H1 (cell line): ENCODE results near the gene PDZK1IP1. TPM values are rescaled to one million over a fixed set of nuclear protein-coding genes. Genes with fewer than 3 reads are reported as not detected.

Source experiments
- CTCF ChIA-PET: fragments of 300-600 bp; sonication (Branson Sonifier 250); formaldehyde crosslinking; loops from one replicate; lab custom pipeline; 2021; ENCODE audit not compliant: partially characterized antibody; lab: Charles Lee
- POLR2A ChIA-PET: fragments of 300-600 bp; sonication (Branson Sonifier 250); formaldehyde crosslinking; loops from one replicate; lab custom pipeline; 2021; ENCODE audit warnings: inconsistent platforms; ENCODE audit not compliant: partially characterized antibody; lab: Charles Lee
- DNase-seq, 2 experiments: peaks; one replicate each; pipeline versions ENCODE4 v3.0.0 to v3.0.0-alpha.2; 2010 to 2022; ENCODE audit warnings: low spot score in 2 of 2, low read depth in 1 of 2, mixed read lengths in 1 of 2
- FAIRE-seq: peaks from 2 replicates; lab custom pipeline; 2011; peaks lifted over from hg19 to GRCh38; lab: Jason Lieb, UNC
- H2AFZ ChIP-seq: 2 replicates; pipeline ENCODE4 v1.8.1; 2012; ENCODE audit warnings: low read length, inconsistent platforms
- H2AK5ac ChIP-seq: 2 replicates; pipeline ENCODE4 v1.6.1; 2013; ENCODE audit warnings: low read depth, low read length
- H2BK120ac ChIP-seq: replicated peaks from 2 replicates; pipeline ENCODE3; 2013; ENCODE audit warnings: low read depth, low read length, inconsistent platforms
- H2BK12ac ChIP-seq: 2 replicates; pipeline ENCODE4 v1.6.1; 2013; ENCODE audit warnings: low read depth, low read length
- H2BK15ac ChIP-seq: 2 replicates; pipeline ENCODE4 v1.6.1; 2013; ENCODE audit warnings: low read length
- H2BK20ac ChIP-seq: 2 replicates; pipeline ENCODE4 v1.6.1; 2013; ENCODE audit warnings: low read length
- H2BK5ac ChIP-seq: 2 replicates; pipeline ENCODE4 v1.6.1; 2013; ENCODE audit warnings: low read depth, low read length
- H3K14ac ChIP-seq: 2 replicates; pipeline ENCODE4 v1.6.1; 2013; ENCODE audit warnings: inconsistent platforms; ENCODE audit not compliant: insufficient read length
- H3K18ac ChIP-seq: 2 replicates; pipeline ENCODE4 v1.6.1; 2013; ENCODE audit warnings: low read length; ENCODE audit errors: extremely low read depth
- H3K23ac ChIP-seq: 2 replicates; pipeline ENCODE4 v1.6.1; 2013; ENCODE audit warnings: inconsistent platforms; ENCODE audit not compliant: insufficient read length
- H3K23me2 ChIP-seq: 2 replicates; pipeline ENCODE4 v1.6.1; 2013; ENCODE audit warnings: low read depth, low read length
- H3K27ac ChIP-seq: 2 replicates; pipeline ENCODE4 v1.6.1; 2011; ENCODE audit warnings: low read depth, low read length, inconsistent platforms
- H3K27me3 ChIP-seq, 4 experiments: replicated peaks in 1 of 4; 1 replicate in 1 of 4; 2 replicates in 3 of 4; pipeline versions ENCODE4 v1.6.1 to v1.8.1; 2011 to 2013; ENCODE audit warnings: low read length in 3 of 4, mild to moderate bottlenecking in 3 of 4, inconsistent platforms in 2 of 4, mixed read lengths in 2 of 4, moderate library complexity in 1 of 4; ENCODE audit not compliant: control insufficient read depth in 3 of 4, insufficient read depth in 3 of 4; ENCODE audit errors: extremely low read depth in 1 of 4
- H3K36me3 ChIP-seq, 4 experiments: 2 replicates each; pipeline versions ENCODE4 v1.6.1 to v1.8.1; 2011 to 2013; ENCODE audit warnings: mild to moderate bottlenecking in 4 of 4, low read length in 3 of 4, moderate library complexity in 2 of 4, control low read depth in 1 of 4, inconsistent platforms in 1 of 4; ENCODE audit not compliant: insufficient read depth in 4 of 4, control insufficient read depth in 2 of 4
- H3K4ac ChIP-seq: replicated peaks from 2 replicates; pipeline ENCODE3; 2013; ENCODE audit warnings: low read length, low read depth, mixed read lengths, inconsistent platforms; ENCODE audit not compliant: insufficient read length
- H3K4me1 ChIP-seq, 4 experiments: replicated peaks in 1 of 4; 1 replicate in 1 of 4; 2 replicates in 3 of 4; pipeline versions ENCODE4 v1.6.1 to v1.8.1; 2011 to 2013; ENCODE audit warnings: low read length in 3 of 4, inconsistent platforms in 2 of 4, mixed read lengths in 1 of 4; ENCODE audit not compliant: insufficient read depth in 4 of 4, control insufficient read depth in 3 of 4
- H3K4me2 ChIP-seq, 2 experiments: 2 replicates each; pipeline versions ENCODE4 v1.6.1 to v1.8.1; 2011 to 2013; ENCODE audit warnings: low read depth in 2 of 2, low read length in 2 of 2, control low read depth in 1 of 2, inconsistent platforms in 1 of 2, mild to moderate bottlenecking in 1 of 2; ENCODE audit not compliant: insufficient read depth in 1 of 2
- H3K4me3 ChIP-seq, 4 experiments: fragments of 200-600, 300-600 bp in 1 of 4; sonication (generic), shearing (Covaris generic), sonication (Bioruptor Twin) in 1 of 4; 2 replicates each; pipeline versions ENCODE4 v1.5.1 to v1.8.1; 2011 to 2016; ENCODE audit warnings: low read length in 4 of 4, low read depth in 3 of 4, control low read depth in 2 of 4, inconsistent platforms in 2 of 4, mild to moderate bottlenecking in 2 of 4, mixed read lengths in 1 of 4, moderate library complexity in 1 of 4; ENCODE audit not compliant: insufficient read depth in 2 of 4; ENCODE audit errors: extremely low read depth in 1 of 4
- H3K56ac ChIP-seq: replicated peaks from 2 replicates; pipeline ENCODE3; 2013; ENCODE audit warnings: low read depth, mild to moderate bottlenecking, mixed read lengths, low read length, inconsistent platforms; ENCODE audit not compliant: insufficient read length
- H3K79me1 ChIP-seq: 2 replicates; pipeline ENCODE4 v1.6.1; 2013; ENCODE audit warnings: low read depth, low read length, control low read depth
- H3K79me2 ChIP-seq, 2 experiments: 2 replicates each; pipeline versions ENCODE4 v1.6.1 to v1.8.1; 2012 to 2013; ENCODE audit warnings: low read length in 2 of 2, mild to moderate bottlenecking in 2 of 2, inconsistent platforms in 1 of 2; ENCODE audit not compliant: insufficient read depth in 2 of 2, control insufficient read depth in 1 of 2
- H3K9ac ChIP-seq, 4 experiments: replicated peaks in 1 of 4; 1 replicate in 1 of 4; 2 replicates in 3 of 4; pipeline versions ENCODE4 v1.6.1 to v1.8.1; 2011 to 2013; ENCODE audit warnings: low read depth in 3 of 4, low read length in 3 of 4, control low read depth in 2 of 4, mild to moderate bottlenecking in 2 of 4, moderate library complexity in 2 of 4, inconsistent platforms in 1 of 4; ENCODE audit errors: extremely low read depth in 1 of 4
- H3K9me3 ChIP-seq, 2 experiments: 2 replicates each; pipeline versions ENCODE4 v1.6.1 to v1.8.1; 2012 to 2013; ENCODE audit warnings: mild to moderate bottlenecking in 2 of 2, moderate library complexity in 2 of 2, control low read depth in 1 of 2, inconsistent platforms in 1 of 2, low read depth in 1 of 2, low read length in 1 of 2, mixed read lengths in 1 of 2; ENCODE audit not compliant: insufficient read depth in 2 of 2
- H4K20me1 ChIP-seq, 2 experiments: replicated peaks in 1 of 2; 2 replicates each; pipeline versions ENCODE3 to v1.8.1; 2011 to 2013; ENCODE audit warnings: inconsistent platforms in 2 of 2, low read length in 2 of 2, mild to moderate bottlenecking in 1 of 2; ENCODE audit not compliant: insufficient read depth in 2 of 2, control insufficient read depth in 1 of 2
- H4K5ac ChIP-seq: 2 replicates; pipeline ENCODE4 v1.6.1; 2013; ENCODE audit warnings: low read length, low read depth, mixed read lengths, inconsistent platforms; ENCODE audit not compliant: insufficient read length
- H4K8ac ChIP-seq: 2 replicates; pipeline ENCODE4 v1.8.0; 2013; ENCODE audit warnings: mild to moderate bottlenecking, moderate library complexity, low read length, inconsistent platforms; ENCODE audit not compliant: insufficient read depth; ENCODE audit errors: extremely low read depth
- H4K91ac ChIP-seq: replicated peaks from 2 replicates; pipeline ENCODE3; 2013; ENCODE audit warnings: low read length, mixed read lengths, inconsistent platforms; ENCODE audit not compliant: insufficient read length
- CBX5 ChIP-seq: fragments of 300-800, 300-1000 bp; sonication (generic); IDR thresholded peaks from 2 replicates; pipeline ENCODE4 v1.7.1; 2016; ENCODE audit warnings: antibody characterized with exemption, low read length, low read depth
- CEBPB ChIP-seq: IDR thresholded peaks from 2 replicates; pipeline ENCODE4 v1.6.1; 2012; ENCODE audit warnings: low read depth, low read length
- CTCF ChIP-seq, 3 experiments: IDR thresholded peaks; 1 replicate in 2 of 3; 2 replicates in 1 of 3; pipeline versions ENCODE4 v1.5.1 to v1.6.1; 2011; ENCODE audit warnings: low read length in 3 of 3, mild to moderate bottlenecking in 3 of 3, inconsistent platforms in 2 of 3, low read depth in 1 of 3, moderate library complexity in 1 of 3; ENCODE audit not compliant: insufficient read depth in 1 of 3; ENCODE audit errors: control extremely low read depth in 1 of 3
- HDAC2 ChIP-seq, 2 experiments: fragments of 300-600 bp in 1 of 2; sonication (generic) in 1 of 2; IDR thresholded peaks; 2 replicates each; pipeline ENCODE4 v1.6.1; 2011 to 2012; ENCODE audit warnings: low read depth in 2 of 2, low read length in 2 of 2, mild to moderate bottlenecking in 2 of 2, moderate library complexity in 2 of 2, borderline replicate concordance in 1 of 2, inconsistent platforms in 1 of 2
- JUN ChIP-seq: IDR thresholded peaks from 2 replicates; pipeline ENCODE4 v1.6.1; 2011; ENCODE audit warnings: low read depth, mild to moderate bottlenecking, improper control_type of control experiment, low read length
- JUND ChIP-seq: IDR thresholded peaks from 2 replicates; pipeline ENCODE4 v1.6.1; 2011; ENCODE audit warnings: mild to moderate bottlenecking, improper control_type of control experiment, low read length
- PHF8 ChIP-seq: fragments of 200-600 bp; sonication (generic); conservative IDR thresholded peaks from 2 replicates; pipeline ENCODE4 v1.7.1; 2012; ENCODE audit warnings: low read depth, mild to moderate bottlenecking, inconsistent platforms, low read length, moderate library complexity
- POLR2AphosphoS5 ChIP-seq: IDR thresholded peaks from 2 replicates; pipeline ENCODE4 v1.6.1; 2011; ENCODE audit warnings: low read depth, low read length
- SIN3A ChIP-seq, 2 experiments: IDR thresholded peaks in 1 of 2; conservative IDR thresholded peaks in 1 of 2; 2 replicates each; pipeline ENCODE4 v1.6.1; 2011 to 2012; ENCODE audit warnings: low read length in 2 of 2, improper control_type of control experiment in 1 of 2, low read depth in 1 of 2, mild to moderate bottlenecking in 1 of 2
- SP4 ChIP-seq: IDR thresholded peaks from 2 replicates; pipeline ENCODE4 v1.6.1; 2012; ENCODE audit warnings: low read length, inconsistent platforms
- WGBS, 2 experiments: shearing (Covaris generic) in 1 of 2; methylation state at CpG; one replicate each; pipeline versions ENCODE4 v1.1.6 to v1.1.7; 2013 to 2015; ENCODE audit warnings: low lambda C conversion rate in 2 of 2, mixed read lengths in 2 of 2, inconsistent platforms in 1 of 2, low coverage in 1 of 2, missing lambda C conversion rate in 1 of 2; ENCODE audit not compliant: insufficient replicate concordance in 2 of 2, insufficient coverage in 1 of 2, insufficient read length in 1 of 2; ENCODE audit errors: extremely low coverage in 1 of 2, missing lambda C conversion rate in 1 of 2; 5-methylcytosine and 5-hydroxymethylcytosine counted together
- polyA plus RNA-seq, 7 experiments: library from polyadenylated mRNA; depleted of rRNA in 3 of 7; stranded (reverse) in 5 of 7; unstranded in 2 of 7; fragments of >200 nt in 5 of 7; fragments of 200-250 nt in 2 of 7; gene quantifications; 1 replicate in 5 of 7; 2 replicates in 1 of 7; 4 replicates in 1 of 7; pipeline versions ENCODE4 v1.2.1 to v1.2.3, GENCODE V29; 2011 to 2013; ENCODE audit warnings: missing spikeins in 2 of 7, mixed read lengths in 2 of 7
- total RNA-seq: library from RNA; stranded (reverse); fragmentation: NEBNext Ultra II Directional; extraction: Animal tissue kit (Norgen Biotek cat#: 25700); gene quantifications from 2 replicates; pipeline ENCODE4 v1.2.1, GENCODE V29; 2021

PDZK1IP1 gene
- total and polyA plus RNA-seq, 2 of the 8 experiments (the other 6 are each of a cell fraction or from before 2014, with no cell fraction given), result 0.17 TPM; not detected in 1

GRCh38 chr1:47208374-47208850 lies 18.6 kb upstream of the PDZK1IP1 start:
- POLR2A ChIA-PET, result interaction anchor here (0.8 to 1.1 kb wide), 3 partner anchors 15 to 28 kb away, joined by 3 read pairs; no protein-coding TSS in a partner anchor
- Histone ChIP-seq H3K9me3 (no peaks in the 10 kb centered on the region), H2BK20ac (no peak overlapping the region), H3K36me3 (no peaks in the 10 kb centered on the region), H4K91ac (no peak overlapping the region), H2BK12ac (peak overlapping the region; percentile 65; the same call in 1 of the 2 replicates), H3K27me3 (peaks cover 2 to 37% (median 27%) of the 10 kb centered on the region in 4 experiments), H3K56ac (no peak overlapping the region), H3K4ac (no peak overlapping the region), H3K14ac (no peak overlapping the region), H3K23me2 (peaks cover 1% of the 10 kb centered on the region; the same call in 1 of the 2 replicates), H4K5ac (no peak overlapping the region), H3K4me1 (peaks cover 5 to 25% (median 16%) of the 10 kb centered on the region in 4 experiments), H2BK120ac (no peak overlapping the region), H2BK5ac (no peak overlapping the region), H3K4me3 (peak overlapping the region in 3 of 4 experiments; percentile 25 to 45 (median 32); a peak in 5 of 8 replicates), H2AFZ (no peak overlapping the region), H3K27ac (no peak overlapping the region), H3K79me1 (no peaks in the 10 kb centered on the region), H3K4me2 (peak overlapping the region; percentile 67), H3K79me2 (no peaks in the 10 kb centered on the region), H3K9ac (no peak overlapping the region), H3K23ac (no peak overlapping the region), H2AK5ac (no peak overlapping the region), H4K20me1 (no peaks in the 10 kb centered on the region), H2BK15ac (peak overlapping the region; percentile 77; the same call in 1 of the 2 replicates), H4K8ac (no peak overlapping the region), H3K18ac (peak overlapping the region; percentile 28; the same call in 1 of the 2 replicates)
- peak in 1 of 2 experiments; percentile 74 for DNase-seq
- CTCF ChIA-PET, result interaction anchor here (1.0 to 4.8 kb wide), 8 partner anchors 12 to 54 kb away, joined by 3 to 38 read pairs (median 4); no protein-coding TSS in a partner anchor
- WGBS, 2 experiments, result 2% methylated on average over 11 of the region's 11 CpGs; no CpG with 5 or more reads in 1 of the 2 experiments
- FAIRE-seq, result peak; percentile 73
- TF ChIP-seq JUN (no peak), PHF8 (no peak), CEBPB (no peak), CBX5 (no peak), HDAC2 (IDR thresholded peaks at IDR 0.05; ENCODE audit: borderline replicate concordance in 1 of 2, low read depth in 2 of 2, low read length in 2 of 2) (no peak), JUND (no peak), SIN3A (conservative IDR thresholded peaks at IDR 0.05 in 1 of 2, IDR thresholded peaks at IDR 0.05 in 1 of 2; ENCODE audit: low read depth in 1 of 2, low read length in 2 of 2) (peak in 1 of 2 experiments; percentile 47; a peak in 1 of 4 replicates), CTCF (IDR thresholded peaks at IDR 0.05; ENCODE audit: control extremely low read depth in 1 of 3, insufficient read depth in 1 of 3, low read depth in 1 of 3, low read length in 3 of 3) (no peak), SP4 (no peak), POLR2AphosphoS5 (no peak)
